ENCODE measurements around the gene IL11.

The IL11 gene

DNA sequence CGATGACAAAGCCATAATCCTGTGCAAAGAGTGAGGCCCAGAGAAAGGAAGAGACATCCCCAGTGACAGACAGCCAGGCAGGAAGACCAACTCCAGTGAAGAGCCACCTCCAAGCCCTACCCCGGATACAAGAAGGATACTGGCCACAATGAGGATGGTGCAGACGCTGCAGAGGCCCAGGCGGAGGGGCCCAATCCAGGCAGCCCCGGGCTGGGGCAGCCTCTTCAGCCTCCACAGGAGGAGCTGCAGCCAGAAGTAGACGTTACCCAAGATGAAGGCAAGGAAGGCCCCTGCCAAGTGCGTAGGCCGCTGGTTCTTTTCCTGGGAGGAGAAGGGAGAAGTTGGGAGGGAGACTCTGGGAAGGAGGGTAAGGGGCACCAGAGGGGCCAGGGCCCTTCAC lies 53.6 kb downstream of the IL11 start:
- Mint-ChIP-seq H3K36me3 (no peaks in the 10 kb centered on the region), H3K4me3 (no peak overlapping the region), H3K9me3 (ENCODE audit: low read depth) (no peaks in the 10 kb centered on the region), H3K27ac (no peak overlapping the region), H3K4me1 (ENCODE audit: low read depth) (no peaks in the 10 kb centered on the region), H3K27me3 (no peaks in the 10 kb centered on the region)

GRCh38 chr19:55315956-55316525 lies 54.2 kb downstream of the IL11 start:
- no peak overlapping the region for H3K27ac Mint-ChIP-seq
- no peaks in the 10 kb centered on the region for H3K27me3 Mint-ChIP-seq
- no peaks in the 10 kb centered on the region for H3K9me3 Mint-ChIP-seq (ENCODE audit: low read depth)
- H3K4me1 Mint-ChIP-seq (ENCODE audit: low read depth): no peaks in the 10 kb centered on the region
- no peaks in the 10 kb centered on the region for H3K36me3 Mint-ChIP-seq
- H3K4me3 Mint-ChIP-seq: no peak overlapping the region

GRCh38 chr19:55314396-55314795 lies 55.9 kb downstream of the IL11 start:
- no peaks in the 10 kb centered on the region for H3K36me3 Mint-ChIP-seq
- no peaks in the 10 kb centered on the region for H3K9me3 Mint-ChIP-seq (ENCODE audit: low read depth)
- H3K4me3 Mint-ChIP-seq: no peak overlapping the region
- no peaks in the 10 kb centered on the region for H3K27me3 Mint-ChIP-seq
- no peak overlapping the region for H3K27ac Mint-ChIP-seq
- no peaks in the 10 kb centered on the region for H3K4me1 Mint-ChIP-seq (ENCODE audit: low read depth)

Data from activated naive CD8-positive, alpha-beta T cell (primary cell).